ENCODE results near the gene TTLL8. TPM values are rescaled to one million over a fixed set of nuclear protein-coding genes. Genes with fewer than 3 reads are reported as not detected.
"Not testable (repeated sequence)": the region's sequence is repeated elsewhere in the genome, so short reads cannot be mapped to it uniquely, and the experiment has no call there.

Gene TTLL8
- total RNA-seq, 1 experiment from 2014 or later: not detected

DNA sequence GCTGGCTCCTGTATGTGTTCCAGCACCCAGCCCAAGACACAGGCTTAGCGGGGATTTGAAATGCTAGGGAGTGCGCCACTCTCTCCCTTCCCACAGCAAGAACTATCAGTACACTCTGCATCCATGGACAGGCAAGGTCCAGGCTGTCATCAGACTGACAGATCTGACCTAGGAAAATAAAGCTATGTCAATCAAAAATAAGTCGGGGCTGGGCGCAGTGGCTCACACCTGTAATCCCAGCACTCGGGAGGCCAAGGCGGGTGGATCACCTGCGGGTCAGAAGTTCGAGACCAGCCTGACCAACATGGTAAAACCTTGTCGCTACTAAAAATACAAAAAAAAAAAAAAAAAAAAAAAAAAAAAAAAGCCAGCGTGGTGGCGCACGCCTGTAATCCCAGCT, 30.0 kb upstream of the TTLL8 start:
- ChIA-PET POLR2A (no interaction called here), CTCF (no interaction called here)
- intact Hi-C loops (cut with micrococcal nuclease; ENCODE audit: unreplicated experiment): no loop called here
- no peak for TF ChIP-seq TCF7L2 (IDR thresholded peaks at IDR 0.05; ENCODE audit: low read depth, low read length)
- TF ChIP-seq REST (IDR thresholded peaks at IDR 0.05; ENCODE audit: insufficient read depth in 1 of 2, low read depth in 2 of 2, low read length in 1 of 2): no peak
- TF ChIP-seq POLR2AphosphoS5 (IDR thresholded peaks at IDR 0.05; ENCODE audit: low read depth, low read length): no peak
- TF ChIP-seq SIN3A (IDR thresholded peaks at IDR 0.05; ENCODE audit: borderline replicate concordance, insufficient read depth, low read depth, low read length): no peak
- TF ChIP-seq, protein P1, sequence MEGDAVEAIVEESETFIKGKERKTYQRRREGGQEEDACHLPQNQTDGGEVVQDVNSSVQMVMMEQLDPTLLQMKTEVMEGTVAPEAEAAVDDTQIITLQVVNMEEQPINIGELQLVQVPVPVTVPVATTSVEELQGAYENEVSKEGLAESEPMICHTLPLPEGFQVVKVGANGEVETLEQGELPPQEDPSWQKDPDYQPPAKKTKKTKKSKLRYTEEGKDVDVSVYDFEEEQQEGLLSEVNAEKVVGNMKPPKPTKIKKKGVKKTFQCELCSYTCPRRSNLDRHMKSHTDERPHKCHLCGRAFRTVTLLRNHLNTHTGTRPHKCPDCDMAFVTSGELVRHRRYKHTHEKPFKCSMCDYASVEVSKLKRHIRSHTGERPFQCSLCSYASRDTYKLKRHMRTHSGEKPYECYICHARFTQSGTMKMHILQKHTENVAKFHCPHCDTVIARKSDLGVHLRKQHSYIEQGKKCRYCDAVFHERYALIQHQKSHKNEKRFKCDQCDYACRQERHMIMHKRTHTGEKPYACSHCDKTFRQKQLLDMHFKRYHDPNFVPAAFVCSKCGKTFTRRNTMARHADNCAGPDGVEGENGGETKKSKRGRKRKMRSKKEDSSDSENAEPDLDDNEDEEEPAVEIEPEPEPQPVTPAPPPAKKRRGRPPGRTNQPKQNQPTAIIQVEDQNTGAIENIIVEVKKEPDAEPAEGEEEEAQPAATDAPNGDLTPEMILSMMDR (IDR thresholded peaks at IDR 0.05): no peak
- ATAC-seq (no peak), DNase-seq (ENCODE audit: low read depth, low spot score) (no peak)
- Histone ChIP-seq H3K27me3 (ENCODE audit: control insufficient read depth, insufficient read depth, low read length) (no peaks in the 10 kb centered on the region), H3K27ac (ENCODE audit: low read length) (no peak overlapping the region), H3K4me1 (ENCODE audit: control insufficient read depth, insufficient read depth, low read length) (no peaks in the 10 kb centered on the region), H3K4me3 (ENCODE audit: low read depth in 2 of 2, low read length in 2 of 2) (no peak overlapping the region), H3K36me3 (ENCODE audit: control insufficient read depth, insufficient read depth, low read length) (no peaks in the 10 kb centered on the region), H3K9me3 (ENCODE audit: control insufficient read depth, insufficient read depth, low read depth, low read length) (no peaks in the 10 kb centered on the region)
- no TSS peak for BruUV-seq (replicated peaks)
- in situ Hi-C loops (cut with HindIII; ENCODE audit: low pct_unique_long_range_greater_than_20kb, low sequenced_read_pairs): no loop called here

DNA sequence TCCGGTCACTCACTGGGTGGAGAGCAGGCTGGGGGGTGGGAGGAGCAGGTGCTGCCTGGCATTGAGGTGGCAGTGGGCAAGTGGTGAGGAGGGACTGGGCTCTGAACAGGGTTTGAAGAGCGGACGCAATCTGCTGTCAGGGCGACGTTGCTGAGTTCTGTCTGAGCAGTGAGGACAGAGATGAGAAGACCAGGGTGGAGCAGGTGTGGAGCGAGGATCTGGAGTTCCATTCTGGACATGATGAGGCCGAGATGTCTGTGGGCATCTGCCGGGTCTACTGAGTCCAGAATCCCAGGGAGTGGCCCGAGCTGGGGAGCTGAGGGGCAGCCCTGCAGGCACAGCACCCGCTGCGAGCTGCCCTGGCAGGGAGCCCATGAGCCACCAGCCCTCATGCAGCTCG, 29.5 kb upstream of the TTLL8 start:
- no peak overlapping the region for H3K27ac ChIP-seq (ENCODE audit: low read length)
- DNase-seq (ENCODE audit: low read depth, low spot score) (no peak), ATAC-seq (no peak)
- ChIA-PET CTCF (no interaction called here), POLR2A (no interaction called here)
- H3K4me3 ChIP-seq (ENCODE audit: low read depth in 2 of 2, low read length in 2 of 2): no peak overlapping the region
- no peaks in the 10 kb centered on the region for H3K36me3 ChIP-seq (ENCODE audit: control insufficient read depth, insufficient read depth, low read length)
- in situ Hi-C loops (cut with HindIII; ENCODE audit: low pct_unique_long_range_greater_than_20kb, low sequenced_read_pairs) (no loop called here), intact Hi-C loops (cut with micrococcal nuclease; ENCODE audit: unreplicated experiment) (no loop called here)
- no TSS peak for BruUV-seq (replicated peaks)
- TF ChIP-seq SIN3A (IDR thresholded peaks at IDR 0.05; ENCODE audit: borderline replicate concordance, insufficient read depth, low read depth, low read length) (no peak), TCF7L2 (IDR thresholded peaks at IDR 0.05; ENCODE audit: low read depth, low read length) (no peak), REST (IDR thresholded peaks at IDR 0.05; ENCODE audit: insufficient read depth in 1 of 2, low read depth in 2 of 2, low read length in 1 of 2) (no peak), POLR2AphosphoS5 (IDR thresholded peaks at IDR 0.05; ENCODE audit: low read depth, low read length) (no peak)
- TF ChIP-seq, protein P1 (IDR thresholded peaks at IDR 0.05): no peak
- H3K4me1 ChIP-seq (ENCODE audit: control insufficient read depth, insufficient read depth, low read length): no peaks in the 10 kb centered on the region
- no peaks in the 10 kb centered on the region for H3K9me3 ChIP-seq (ENCODE audit: control insufficient read depth, insufficient read depth, low read depth, low read length)
- H3K27me3 ChIP-seq (ENCODE audit: control insufficient read depth, insufficient read depth, low read length): no peaks in the 10 kb centered on the region

DNA sequence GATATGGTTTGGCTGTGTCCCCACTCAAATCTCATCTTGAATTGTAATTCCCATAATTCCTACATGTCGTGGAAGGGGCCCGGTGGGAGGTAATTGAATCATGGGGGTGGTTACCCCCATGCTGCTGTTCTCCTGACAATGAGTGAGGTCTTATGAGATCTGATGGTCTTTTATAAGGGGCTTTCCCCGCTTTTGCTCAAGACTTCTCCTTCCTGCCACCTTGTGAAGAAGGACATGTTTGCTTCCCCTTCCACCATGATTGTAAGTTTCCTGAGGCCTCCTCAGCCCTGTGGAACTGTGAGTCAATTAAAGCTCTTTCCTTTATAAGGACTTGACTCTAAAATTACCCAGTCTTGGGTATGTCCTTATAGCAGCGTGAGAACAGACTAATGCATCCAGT, 28.9 kb upstream of the TTLL8 start:
- DNase-seq (ENCODE audit: low read depth, low spot score): not testable (repeated sequence)

More for the DNA sequence above, 28.9 kb upstream of the TTLL8 start:
- H3K27ac ChIP-seq (ENCODE audit: low read length); POLR2A ChIA-PET; H3K4me1 ChIP-seq (ENCODE audit: control insufficient read depth, insufficient read depth, low read length); H3K9me3 ChIP-seq (ENCODE audit: control insufficient read depth, insufficient read depth, low read depth, low read length); intact Hi-C loops (cut with micrococcal nuclease; ENCODE audit: unreplicated experiment); H3K27me3 ChIP-seq (ENCODE audit: control insufficient read depth, insufficient read depth, low read length); H3K36me3 ChIP-seq (ENCODE audit: control insufficient read depth, insufficient read depth, low read length); H3K4me3 ChIP-seq (ENCODE audit: low read depth in 2 of 2, low read length in 2 of 2); BruUV-seq (replicated peaks); ATAC-seq; in situ Hi-C loops (cut with HindIII; ENCODE audit: low pct_unique_long_range_greater_than_20kb, low sequenced_read_pairs); CTCF ChIA-PET: not testable (repeated sequence)

Data from Panc1 (cell line).